A204.1 (cell line): ENCODE results near the gene NXPE1.
"Not testable (repeated sequence)": the region's sequence is repeated elsewhere in the genome, so short reads cannot be mapped to it uniquely, and the experiment has no call there.

Source experiments
- FAIRE-seq: peaks from 2 replicates; lab custom pipeline; 2012; peaks lifted over from hg19 to GRCh38; lab: Jason Lieb, UNC

NXPE1 gene

DNA sequence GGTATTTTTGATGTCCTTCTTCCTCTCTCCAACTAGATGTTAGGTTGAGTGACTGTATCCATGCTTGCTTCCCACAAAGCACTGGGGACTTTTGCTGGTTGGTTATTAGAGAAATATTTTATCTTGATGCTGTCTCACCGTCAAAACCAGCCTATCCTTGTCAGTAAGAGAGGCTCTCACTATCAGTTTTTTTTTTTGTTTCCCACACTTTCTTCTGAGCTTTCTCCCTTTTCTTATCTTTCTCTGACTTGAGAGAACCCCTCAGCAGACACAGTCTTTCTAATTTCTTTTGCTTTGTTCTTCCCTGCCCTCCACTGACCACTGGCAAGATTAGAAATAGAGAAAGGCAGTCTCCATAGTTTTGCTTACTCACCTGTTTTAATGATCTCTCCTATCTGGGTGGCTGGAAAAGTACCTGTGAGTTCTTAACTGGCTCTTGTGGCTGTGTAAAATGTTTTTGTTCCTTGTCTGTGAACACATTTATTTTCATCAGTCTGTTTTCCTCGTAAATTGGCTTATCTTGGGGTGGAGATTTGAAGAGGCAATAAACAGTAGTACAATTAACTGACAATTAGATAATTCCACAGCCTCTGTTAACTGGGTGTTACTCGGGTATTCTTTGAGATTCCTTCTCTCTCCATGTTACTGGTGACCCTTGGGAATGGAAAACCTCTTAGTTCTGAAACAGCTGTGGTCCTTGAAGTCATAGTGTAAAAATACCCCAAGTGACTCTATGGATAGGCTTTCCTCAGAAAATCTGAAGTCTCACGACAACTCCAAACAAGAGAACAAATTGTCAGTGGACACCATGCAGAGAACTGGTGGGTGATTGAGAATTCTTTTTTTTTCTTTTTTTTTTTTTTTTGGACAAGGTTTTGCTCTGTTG, at the start of gene NXPE1:
TSS of gene NXPE1 (minus strand) at position 457 of the 886 bp plus-strand sequence. CDS start 8,680 bp downstream, outside the sequence.
- no peak for FAIRE-seq

DNA sequence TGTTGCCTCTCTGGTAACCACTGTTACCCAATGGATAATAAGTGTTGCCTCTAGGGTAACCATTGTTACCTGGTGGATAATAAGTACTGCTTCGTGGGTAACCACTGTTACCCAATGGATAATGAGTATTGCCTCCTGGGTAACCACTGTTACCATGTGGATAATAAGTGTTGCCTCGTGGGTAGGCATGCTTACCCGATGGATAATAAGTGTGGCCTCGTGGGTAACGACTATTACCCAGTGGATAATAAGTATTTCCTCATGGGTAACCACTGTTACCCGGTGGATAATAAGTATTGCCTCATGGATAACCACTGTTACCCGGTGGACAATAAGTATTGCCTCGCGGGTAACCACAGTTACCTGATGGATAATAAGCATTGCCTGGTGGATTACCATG, 49.7 kb upstream of the NXPE1 start:
- no peak for FAIRE-seq

DNA sequence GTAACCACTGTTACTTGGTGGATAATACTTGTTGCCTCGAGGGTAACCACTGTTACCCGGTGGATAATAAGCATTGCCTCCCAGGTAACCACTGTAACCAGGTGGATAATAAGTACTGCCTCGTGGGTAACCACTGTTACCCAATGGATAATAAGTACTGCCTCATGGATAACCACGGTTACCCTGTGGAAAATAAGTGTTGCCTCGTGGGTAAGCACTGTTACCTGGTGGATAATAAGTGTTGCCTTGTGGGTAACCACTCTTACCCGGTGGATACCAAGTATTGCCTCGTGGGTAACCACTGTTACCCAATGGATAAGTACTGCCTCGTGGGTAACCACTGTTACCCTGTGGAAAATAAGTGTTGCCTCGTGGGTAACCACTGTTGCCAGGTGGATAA, 48.9 kb upstream of the NXPE1 start:
- FAIRE-seq: not testable (repeated sequence)

DNA sequence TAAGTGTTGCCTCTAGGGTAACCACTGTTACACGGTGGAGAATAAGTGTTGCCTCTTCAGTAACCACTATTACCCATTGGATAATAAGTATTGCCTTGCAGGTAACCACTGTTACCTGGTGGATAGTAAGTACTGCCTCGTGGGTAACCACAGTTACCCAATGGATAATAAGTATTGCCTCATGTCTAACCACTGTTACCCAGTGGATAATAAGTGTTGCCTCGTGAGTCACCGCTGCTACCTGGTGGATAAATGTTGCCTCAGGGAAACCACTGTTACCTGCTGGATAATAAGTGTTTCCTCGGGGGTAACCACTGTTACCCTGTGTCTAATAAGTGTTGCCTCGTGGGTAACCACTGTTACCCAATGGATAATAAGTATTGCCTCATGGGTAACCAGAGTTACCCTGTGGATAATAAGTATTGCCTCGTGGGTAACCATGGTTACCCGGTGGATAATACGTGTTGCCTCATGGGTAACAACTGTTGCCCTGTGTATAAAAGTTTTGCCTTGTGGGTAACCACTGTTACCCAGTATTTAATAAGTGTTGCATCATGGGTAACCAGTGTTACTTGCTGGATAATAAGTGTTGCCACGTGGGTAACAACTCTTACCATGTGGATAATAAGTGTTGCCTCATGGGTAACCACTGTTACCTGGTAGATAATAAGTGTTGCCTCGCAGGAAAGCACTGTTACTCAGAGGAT, 48.2 kb upstream of the NXPE1 start:
- FAIRE-seq: no peak

DNA sequence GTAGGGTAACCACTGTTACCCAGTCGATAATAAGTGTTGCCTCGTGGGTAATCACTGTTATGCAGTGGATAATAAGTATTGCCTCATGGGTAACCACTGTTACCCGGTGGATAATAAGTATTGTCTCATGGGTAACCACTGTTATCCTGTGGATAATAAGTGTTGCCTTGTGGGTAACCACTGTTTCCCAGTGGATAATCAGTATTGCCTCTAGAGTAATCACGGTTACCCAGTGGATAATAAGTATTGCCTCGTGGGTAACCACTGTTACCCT, 47.1 kb upstream of the NXPE1 start:
- FAIRE-seq: not testable (repeated sequence)

DNA sequence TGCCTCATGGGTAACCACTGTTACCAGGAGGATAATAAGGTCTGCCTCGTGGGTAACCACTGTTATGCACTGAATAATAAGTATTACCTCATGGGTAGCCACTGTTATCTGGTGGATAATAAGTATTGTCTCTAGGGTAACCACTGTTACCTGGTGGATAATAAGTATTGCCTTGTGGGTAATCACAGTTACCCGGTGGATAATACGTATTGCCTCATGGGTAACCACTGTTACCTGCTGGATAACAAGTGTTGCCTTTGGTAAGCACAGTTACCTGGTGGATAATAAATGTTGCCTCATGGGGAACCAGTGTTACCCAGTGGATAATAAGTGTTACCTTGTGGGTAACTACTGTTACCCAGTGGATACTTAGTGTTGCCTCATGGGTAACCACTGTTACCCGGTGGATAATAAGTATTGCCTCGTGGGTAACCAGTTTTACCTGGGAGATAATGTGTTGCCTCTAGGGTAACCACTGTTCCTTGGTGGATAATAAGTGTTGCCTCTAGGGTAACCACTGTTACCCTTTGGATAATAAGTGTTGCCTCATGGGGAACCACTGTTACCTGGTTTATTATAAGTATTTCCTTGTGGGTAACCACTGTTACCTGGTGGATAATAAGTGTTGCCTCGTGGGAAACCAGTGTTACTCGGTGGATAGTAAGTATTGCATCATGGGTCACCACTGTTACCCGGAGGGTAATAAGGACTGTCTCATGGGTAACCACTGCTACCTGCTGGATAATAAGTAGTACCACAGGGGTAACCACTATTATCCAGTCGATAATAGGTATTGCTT, 46.5 kb upstream of the NXPE1 start:
- no peak for FAIRE-seq

DNA sequence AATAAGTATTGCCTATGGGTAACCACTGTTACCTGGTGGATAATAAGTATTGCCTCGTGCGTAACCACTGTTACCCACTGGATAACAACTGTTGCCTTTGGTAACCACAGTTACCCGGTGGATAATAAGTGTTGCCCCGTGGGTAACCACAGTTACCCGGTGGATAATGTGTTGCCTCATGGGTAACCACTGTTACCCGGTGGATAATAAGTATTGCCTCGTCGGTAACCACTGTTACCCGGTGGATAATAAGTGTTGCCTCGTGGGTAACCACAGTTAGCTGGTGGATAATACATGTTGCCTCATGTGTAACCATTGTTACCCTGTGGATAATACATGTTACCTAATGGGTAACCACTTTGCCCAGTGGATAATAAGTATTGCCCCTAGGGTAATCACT, 45.7 kb upstream of the NXPE1 start:
- FAIRE-seq: no peak

DNA sequence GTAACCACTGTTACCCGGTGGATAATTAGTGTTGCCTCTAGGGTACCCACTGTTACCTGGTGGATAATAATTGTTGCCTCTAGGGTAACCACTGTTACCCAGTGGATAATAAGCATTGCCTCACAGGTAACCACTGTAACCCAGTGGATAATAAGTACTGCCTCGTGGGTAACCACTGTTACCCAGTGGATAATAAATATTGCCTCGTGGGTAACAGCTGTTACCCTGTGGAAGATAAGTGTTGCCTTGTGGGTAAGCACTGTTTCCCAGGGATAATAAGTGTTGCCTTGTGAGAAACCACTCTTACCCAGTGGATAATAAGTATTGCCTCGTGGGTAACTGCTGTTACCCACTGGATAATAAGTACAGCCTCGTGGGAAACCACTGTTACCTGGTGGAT, 45.2 kb upstream of the NXPE1 start:
- no peak for FAIRE-seq

DNA sequence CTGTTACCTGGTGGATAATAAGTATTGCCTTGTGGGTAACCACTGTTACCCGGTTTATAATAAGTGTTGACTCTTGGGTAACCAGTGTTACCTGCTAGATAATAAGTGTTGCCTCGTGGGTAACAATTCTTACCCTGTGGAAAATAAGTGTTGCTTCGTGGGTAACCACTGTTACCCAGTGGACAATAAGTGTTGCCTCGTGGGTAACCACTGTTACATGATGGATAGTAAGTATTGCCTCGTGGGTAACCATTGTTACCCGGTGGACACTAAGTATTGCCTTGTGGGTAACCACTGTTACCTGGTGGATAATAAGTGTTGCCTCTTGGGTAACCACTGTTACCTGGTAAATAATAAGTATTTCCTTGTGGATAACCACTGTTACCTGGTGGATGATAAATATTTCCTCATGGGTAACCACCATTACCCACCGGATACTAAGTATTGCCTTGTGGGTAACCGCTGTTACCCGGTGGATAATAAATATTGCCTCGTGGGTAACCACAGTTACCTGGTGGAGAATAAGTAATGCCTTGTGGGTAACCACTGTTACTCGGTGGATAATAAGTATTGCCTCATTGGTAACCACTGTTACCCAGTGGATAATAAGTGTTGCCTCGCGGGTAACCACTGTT, 44.6 kb upstream of the NXPE1 start:
- FAIRE-seq: no peak

DNA sequence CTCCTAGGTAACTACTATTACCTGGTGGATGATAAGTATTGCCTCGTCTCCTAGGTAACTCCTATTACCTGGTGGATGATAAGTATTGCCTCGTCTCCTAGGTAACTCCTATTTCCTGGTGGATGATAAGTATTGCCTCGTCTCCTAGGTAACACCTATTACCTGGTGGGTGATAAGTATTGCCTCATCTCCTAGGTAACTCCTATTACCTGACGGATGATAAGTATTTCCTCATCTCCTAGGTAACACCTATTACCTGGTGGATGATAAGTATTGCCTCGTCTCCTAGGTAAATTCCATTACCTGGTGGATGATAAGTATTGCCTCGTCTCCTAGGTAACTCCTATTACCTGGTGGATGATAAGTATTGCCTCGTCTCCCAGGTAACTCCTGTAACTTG, 43.5 kb upstream of the NXPE1 start:
- not testable (repeated sequence) for FAIRE-seq

DNA sequence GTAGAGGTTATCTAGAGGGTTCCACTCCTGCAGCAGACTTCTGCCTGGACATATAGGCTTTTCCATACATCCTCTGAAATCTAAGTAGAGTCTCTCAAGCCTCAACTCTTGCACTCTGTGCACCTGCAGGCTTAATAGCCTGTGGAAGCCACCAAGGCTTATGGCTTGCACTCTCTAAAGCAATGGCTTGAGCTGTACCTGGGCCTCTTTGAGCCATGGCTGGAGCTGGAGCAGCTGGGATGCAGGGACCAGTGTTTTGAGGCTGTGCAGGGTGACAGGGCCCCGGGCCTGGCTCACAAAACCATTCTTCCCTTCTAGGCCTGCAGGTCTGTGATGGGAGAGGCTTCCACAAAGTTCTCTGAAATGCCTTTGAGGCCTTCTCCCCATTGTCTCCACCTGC, 38.8 kb upstream of the NXPE1 start:
- no peak for FAIRE-seq

DNA sequence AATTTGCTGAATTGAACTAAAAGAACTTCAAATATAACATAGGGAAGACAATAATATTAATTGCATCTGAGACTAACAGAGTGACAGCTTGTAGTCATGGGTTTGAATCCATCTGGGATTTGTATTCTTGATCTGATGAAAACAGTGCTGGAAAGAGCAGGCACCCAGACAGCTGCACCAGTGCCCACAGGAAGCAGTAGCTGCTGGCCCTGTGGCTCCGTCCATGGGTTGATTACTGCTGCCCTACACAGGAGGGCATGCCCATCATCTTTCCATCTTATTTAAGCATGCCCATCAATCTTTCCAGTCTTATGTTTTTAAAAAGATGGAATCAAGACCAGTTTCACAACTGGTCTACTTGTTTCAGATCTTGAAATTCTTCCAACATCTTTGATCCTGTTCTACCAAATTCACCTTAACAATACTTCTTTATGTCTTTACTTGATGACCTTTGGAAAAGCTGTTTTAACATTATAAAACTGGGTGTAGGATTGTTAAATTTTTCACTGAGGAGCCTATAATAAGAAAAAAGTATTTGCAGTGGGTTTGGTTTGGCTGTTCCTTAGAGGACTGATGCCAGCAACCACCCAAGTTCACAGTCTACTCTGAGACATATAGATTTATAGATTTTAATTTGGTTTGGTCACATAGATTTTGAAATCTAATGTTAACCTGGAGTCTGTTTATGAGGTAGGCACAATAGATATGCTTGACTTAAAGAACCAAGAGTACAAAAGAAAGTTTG, 36.7 kb upstream of the NXPE1 start:
- FAIRE-seq: no peak

DNA sequence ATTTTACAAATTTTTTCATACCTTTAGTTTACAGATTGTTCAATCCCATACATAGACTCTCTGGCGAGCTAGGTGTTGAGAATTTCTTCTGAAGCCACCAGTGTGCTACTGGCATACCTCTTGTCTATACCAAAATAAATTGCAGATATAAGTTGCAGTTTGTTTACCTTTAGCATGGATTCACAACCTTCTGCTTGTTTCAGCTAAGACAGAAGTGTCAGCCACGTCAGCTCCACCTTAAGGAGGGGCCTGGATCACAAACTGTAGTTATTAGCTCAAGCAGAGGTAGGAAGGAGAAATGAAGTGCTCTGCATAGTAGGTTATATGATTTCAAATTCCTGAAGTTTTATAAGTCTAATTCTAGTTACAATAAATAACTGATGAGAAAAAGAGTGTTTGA, 35.9 kb upstream of the NXPE1 start, which contains the start of gene NXPE4:
TSS of gene NXPE4 (minus strand) at position 216 of the 400 bp plus-strand sequence. CDS start 1,027 bp downstream, outside the sequence.
- no peak for FAIRE-seq

DNA sequence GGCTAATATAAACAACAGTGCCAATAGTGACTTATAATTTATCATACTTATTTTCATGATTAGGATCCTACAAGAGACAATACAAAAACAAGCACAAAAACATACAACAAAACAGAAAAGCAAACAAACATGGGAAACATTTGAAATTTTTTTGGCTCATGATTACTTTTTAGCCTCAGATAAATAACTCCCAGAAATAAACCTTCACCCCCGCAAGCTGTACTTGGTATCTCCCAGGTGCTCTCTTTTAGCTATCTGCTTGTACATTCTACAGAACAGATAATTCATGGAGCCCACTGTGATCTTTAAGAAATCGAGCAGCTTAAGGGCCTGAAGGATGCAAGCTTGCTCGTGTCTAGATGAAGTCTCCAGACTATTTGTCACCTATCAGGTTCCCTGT, 35.0 kb upstream of the NXPE1 start:
- FAIRE-seq: no peak

DNA sequence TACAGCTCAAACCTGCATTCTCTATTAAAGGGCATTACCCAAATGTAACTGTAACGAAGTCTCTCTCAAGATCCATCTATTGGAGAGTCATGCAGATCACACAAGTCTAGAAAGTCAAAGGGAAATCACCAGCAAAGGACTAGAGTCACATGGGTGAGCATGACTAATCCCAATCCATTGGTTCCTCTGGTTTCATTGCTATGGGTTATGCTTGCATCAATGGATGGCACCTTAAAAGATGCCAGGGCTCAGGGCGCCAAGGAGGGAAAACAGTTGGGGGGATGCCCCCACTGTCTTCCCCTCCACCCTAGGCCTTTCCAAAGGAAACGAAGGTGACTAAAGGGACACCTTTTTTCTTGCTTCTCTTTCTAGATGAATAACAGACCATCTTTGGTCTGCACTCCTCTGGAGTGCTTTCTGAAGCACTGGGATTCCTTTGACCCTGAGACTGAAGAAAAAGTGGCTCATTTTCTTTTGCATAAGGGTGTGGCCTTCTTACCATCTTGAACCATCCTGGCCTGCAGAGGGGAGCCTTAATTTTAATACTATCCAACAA, 27.8 kb upstream of the NXPE1 start:
- FAIRE-seq: no peak

DNA sequence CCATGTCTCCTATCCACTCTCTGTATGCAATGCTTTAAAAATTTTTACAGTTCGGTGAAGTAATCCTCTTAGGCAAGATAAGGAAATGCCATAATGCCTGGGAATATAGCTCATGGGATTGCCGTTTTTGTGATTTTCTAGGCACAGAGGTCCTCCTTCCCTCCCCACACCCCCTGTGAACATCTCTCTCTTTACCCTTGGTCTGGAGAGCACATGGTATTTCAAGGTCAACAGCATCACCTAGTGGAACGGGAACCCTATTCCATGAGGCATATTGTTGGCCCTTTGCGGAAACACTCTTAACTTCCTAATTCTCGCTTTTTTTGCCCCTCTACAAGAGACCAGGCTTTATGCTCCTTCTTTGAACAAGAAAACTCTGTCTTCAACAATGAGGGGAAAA, 27.1 kb upstream of the NXPE1 start:
- no peak for FAIRE-seq

DNA sequence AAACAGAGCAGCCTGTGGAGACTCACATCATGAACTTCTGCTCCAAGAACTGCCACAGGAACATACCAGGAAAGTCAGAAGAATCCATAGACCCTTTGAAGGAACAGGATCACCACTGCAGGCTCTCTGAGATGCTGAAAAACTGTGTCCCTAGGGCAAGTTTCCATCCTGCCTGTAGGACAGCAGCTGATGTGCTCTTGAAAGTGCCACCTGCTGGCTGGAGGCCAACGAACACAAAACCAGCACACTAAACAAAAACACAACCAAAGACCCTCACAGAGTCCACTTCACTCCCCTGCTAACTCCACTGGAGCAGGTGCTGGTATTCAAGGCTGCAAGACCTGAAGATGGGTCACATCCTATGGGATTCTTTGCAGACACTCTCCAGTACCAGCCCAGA, 12.0 kb upstream of the NXPE1 start:
- FAIRE-seq: no peak

DNA sequence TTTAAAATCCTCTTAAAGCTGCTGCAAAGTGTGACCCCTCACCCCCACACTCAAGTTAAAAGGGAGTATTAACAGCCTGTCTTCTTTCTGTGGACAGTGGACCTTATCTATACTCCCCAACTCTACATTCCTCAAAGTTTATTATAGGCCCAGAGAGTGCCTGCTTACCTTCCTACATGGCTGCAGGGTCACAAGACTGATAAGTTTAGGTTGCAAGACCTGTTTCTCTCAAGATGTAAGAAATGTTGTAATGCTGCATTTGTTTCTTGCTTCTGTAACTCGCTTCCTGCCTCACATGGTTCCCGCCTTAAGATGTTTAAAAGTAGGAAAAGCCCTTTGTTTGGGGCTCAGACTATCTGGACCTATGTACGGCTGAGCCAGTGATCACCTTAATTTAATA, 10.1 kb upstream of the NXPE1 start:
- FAIRE-seq: no peak

DNA sequence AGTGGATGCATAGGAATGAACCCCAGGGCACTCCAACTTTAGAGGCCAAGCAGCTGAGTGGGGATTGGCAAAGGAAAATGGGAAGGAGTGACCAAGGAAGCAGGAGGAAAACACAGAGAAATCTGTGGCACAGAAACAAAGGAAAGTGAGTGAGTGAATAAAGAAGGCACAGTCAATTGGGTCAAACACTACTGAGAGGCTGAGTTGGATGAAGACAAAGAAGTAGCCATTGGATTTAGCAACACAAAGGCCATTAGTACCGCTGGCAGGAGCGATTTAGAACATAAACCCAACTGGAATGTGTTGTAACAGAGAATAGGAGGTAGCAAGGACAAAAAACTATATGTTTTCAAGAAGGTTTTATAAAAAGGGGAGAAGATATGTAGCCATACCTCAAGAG, 6.6 kb upstream of the NXPE1 start:
- FAIRE-seq: no peak

DNA sequence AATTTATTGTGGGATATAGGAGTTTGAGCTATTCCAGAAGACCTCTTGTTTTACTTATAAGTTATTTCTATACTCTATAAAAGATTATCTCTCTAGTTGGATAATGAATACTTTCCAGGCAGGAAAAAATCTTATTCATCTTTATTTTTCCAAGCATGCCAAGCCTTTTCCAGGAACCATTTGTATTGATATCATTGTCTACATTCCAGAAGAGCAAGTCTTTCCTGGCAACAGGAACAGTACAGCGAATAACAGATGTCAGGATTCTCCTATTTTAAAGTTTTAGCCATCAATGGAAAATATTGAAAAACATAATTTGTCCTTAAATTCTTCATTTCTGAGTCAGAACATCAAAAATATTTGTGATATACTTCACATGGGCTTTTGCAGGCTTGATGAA, 5.2 kb upstream of the NXPE1 start:
- no peak for FAIRE-seq

DNA sequence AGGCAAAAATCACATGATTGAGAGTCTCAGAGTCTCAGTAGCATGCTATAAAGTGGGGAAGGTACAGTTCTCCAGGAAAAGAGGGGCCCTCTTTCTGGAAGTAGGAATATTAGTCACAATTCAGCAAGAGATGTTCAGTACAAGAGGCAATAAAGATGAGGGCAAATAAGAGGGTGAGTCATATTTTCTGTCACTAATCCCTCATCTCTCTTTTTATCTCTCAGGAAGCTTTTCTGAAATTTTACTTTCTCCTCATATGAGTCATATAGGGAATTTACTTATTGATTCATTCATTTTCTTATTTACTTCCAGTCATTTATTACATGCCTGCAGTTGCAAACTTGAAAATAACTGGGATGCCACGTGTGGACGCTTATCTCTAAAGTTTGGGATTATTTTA, 3.4 kb upstream of the NXPE1 start:
- FAIRE-seq: no peak
